Activated CD4-positive, alpha-beta T cell treated with anti-CD3 and anti-CD28 coated beads, Interleukin-2, Interleukin-6, amounts not matched to agents 100 ng/mL and 50 ng/mL, durations not matched to agents 16 hours and 8 hours (primary cell): ENCODE measurements around the gene MCF2L.
"Not testable (repeated sequence)": the region's sequence is repeated elsewhere in the genome, so short reads cannot be mapped to it uniquely, and the experiment has no call there.

Experiments
- DNase-seq: peaks from one replicate; pipeline ENCODE4 v3.0.0-alpha.2; 2020

The MCF2L gene

DNA sequence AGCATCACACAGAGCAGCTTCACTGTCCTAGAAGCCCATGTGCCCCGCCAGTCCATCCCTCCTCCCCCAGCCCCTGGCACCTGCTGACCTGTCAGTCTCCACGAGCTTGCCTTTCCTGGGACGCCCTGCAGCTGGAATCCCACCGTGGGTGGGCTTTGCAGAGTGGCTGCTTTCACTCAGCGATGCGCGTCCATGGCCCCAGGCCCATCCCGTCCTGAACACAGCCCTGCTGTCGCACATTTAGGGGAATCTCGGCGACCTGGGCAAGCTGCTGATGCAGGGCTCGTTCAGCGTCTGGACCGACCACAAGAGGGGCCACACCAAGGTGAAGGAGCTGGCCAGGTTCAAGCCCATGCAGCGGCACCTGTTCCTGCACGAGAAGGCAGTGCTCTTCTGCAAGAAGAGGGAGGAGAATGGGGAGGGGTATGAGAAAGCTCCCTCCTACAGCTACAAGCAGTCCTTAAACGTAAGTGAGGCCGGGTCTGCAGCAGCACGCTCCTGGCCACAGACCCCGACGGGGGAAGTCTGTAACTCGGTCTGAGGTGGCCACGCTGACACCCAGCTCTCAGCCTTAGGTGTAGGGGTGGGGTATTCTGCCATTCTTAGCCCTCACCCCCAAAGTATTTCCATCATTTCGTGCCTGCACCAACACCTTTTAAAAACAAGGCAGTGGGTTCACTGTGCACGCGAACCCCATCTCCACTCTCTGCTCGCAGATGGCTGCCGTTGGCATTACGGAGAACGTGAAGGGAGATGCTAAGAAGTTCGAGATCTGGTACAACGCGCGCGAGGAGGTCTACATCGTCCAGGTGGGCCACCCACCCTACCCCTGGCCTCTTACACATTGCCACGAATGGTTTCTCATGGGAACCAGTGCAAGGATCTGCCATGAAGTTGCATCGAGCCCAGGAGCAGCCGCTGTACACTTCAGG is 118.2 kb downstream of the MCF2L start:
- no peak for DNase-seq

DNA sequence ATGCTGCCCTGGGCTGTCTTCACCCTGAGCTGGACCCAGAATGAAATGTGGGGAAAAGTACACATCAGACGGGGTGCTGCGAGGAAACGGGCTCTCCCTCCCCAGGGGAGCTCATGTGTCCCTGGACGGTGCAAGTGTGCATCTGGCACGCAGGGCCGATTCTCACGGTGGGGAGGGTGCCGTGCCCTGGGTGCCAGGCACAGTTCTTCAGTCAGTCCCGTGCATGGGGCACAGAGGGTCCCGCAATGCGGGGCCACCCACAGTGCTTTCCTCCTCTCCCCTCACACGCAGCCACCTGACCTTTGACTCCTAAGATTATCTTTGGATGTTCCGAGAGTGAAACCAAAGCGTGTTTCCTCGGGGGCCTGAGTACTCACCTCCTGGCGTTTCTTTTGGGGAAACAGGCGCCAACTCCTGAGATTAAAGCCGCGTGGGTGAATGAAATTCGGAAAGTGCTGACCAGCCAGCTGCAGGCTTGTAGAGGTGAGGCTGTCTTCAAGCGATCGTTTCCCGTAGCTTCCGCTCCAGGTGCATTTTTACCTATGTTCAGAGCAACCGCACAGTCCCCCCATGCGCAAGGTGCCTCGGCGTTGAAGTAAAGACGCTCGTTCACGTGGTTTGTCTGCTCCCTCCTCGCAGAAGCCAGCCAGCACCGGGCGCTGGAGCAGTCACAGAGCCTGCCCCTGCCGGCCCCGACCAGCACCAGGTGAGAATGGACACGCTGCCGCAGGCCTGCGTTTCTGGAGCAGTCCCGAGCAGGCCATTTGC is 119.1 kb downstream of the MCF2L start:
- DNase-seq: no peak

DNA sequence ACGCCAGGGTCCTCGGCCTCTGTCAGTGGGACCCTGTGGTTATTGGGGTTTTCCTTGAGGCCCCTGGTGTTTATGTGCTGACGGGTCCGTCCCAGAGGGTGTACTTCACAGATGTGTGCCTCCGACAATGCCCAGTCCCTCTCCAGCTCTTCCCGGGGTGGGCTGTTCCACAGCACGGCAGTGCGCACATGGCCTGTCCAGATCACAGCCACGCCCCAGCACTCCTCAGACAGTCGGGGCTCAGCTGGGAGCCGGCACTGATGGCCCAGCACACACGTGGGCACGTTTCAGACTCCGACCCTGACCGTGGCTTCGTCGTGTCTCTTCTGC is 119.6 kb downstream of the MCF2L start:
- DNase-seq: no peak

DNA sequence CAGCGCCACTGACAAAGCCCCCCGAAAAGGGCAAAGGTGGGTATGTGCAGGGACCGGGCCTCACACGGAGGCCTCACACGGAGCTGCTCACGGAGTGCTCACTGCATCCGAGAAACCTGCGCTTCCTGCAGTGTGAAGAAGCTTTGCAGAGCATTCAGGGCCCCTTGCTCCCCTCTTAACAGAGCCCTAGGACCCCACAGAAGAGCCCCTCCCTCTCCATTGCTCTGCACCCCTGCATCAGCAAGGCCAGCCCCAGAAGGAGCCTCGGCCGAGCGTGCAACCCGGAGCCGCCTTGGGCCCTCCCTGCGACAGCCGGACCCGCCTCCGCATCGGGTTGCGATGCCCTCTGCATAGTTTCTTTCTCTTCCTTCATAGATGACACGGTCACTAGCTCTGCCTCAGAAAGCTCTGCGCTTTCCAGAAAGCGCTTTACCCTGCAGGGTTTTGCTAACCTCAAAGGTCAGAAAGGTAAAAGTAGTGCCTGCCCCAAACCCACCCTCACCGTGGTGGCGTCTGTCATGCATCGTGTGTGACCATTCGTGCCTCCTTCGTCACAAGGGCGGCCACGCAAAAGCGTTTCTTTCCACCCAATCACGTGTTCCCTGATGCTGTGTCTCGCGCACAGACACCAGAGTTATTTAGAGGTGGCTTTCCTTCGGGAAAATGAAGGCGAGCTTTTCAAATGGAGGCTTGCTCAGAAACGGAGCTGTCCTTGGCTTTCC is 120.8 kb downstream of the MCF2L start:
- DNase-seq: no peak

DNA sequence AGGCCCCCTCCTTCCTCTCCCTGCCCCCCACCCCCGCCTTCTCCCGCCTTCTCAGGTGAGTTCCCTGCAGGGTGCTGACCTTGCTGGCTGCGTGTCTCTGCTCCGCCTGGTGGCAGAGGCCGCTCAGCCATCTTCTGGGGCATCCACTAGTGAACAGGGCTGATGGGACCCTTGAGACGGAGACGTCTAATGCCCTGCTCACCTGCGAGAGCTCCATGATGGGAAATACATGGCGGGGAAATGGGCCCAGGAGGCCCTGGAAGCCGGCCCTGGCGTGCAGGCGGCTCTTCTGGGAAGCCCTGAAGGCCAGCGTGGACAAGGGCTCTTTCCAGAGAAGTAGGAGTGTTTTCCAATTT is 121.4 kb downstream of the MCF2L start:
- DNase-seq: no peak

DNA sequence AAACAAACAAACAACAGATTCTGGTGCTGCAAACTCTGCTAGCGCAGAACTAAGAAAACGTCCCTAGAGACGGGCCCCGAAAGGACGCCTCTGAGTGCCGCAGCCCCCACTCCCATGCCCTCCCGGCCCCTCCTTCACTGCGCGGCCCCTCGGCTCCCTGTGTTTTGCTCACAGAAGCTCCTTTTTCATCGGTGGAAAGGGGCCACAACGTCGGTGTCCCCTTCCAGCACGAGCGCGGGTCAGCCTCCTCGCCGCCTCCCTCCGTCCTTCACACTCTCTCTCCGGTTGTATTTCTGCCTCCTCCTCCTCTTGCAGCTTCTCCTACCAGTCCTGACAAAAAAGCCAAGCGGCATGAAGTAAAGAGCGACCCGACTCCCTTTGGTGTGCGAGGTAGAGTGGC is 121.8 kb downstream of the MCF2L start:
- no peak for DNase-seq

DNA sequence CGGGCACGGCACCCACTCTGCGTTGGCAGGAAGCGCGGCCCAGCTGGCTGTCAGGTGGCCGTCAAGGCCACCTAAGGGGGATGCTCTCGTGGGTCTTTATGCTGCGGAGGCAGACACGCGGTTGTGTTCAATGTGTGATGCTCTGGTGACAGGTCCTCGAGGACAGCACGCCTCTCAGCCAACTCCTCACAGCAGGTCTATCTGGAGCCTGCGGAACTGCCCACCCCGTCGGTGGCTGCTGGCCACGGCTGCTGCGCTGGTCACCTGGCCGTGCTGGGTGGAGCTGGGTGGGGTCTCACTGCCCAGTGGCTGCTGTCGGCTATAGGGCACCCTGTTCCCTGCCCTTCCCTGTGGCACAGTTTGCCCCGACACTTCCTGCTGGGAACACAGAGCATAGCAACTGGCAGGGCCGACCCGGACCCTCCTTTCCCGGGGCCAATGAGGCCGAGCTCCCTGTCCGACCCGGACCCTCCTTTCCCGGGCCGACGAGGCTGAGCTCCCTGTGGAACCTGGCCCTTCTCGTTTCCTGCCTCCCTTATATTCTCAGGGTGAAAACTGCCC is 122.3 kb downstream of the MCF2L start:
- no peak for DNase-seq

DNA sequence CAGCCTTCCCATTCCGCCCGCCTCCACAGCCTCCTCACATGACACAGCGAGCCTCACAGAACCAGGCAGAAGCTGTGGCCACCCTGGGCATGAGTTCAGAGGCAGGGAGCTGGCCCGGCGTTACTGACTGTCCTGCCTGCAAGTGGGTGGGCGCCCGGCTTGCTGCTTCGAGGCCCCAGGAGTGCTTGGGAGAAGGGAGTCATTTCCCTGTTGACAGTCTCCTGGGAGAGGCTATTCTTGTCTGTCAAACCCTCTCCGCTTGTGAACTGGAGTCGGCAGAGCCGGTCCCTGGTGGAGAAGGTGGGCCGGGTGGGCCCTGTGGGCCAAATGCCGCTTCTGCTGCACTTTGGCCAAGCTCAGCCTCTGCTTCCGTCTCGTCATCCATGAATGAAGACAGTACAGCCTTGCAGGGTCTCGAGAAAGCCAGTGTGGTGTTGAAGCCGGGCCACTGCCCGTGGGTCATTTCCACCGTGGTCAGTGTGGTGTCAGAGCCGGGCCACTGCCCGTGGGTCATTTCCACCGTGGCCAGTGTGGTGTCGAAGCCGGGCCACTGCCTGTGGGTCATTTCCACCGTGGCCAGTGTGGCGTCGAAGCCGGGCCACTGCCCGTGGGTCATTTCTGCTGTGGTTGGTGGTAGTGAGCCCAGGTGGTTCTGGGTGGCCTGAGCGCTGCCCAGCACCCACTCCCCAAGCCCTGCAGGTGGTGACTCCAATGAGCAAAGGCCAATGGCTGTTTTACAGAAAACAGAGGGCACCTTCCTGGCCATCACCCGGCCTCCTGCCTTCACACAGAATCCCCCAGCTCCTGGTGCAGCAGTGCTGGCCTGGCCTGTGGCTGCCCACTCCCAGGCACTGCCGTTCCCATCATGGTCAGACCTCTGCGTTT is 123.1 kb downstream of the MCF2L start:
- DNase-seq: no peak

DNA sequence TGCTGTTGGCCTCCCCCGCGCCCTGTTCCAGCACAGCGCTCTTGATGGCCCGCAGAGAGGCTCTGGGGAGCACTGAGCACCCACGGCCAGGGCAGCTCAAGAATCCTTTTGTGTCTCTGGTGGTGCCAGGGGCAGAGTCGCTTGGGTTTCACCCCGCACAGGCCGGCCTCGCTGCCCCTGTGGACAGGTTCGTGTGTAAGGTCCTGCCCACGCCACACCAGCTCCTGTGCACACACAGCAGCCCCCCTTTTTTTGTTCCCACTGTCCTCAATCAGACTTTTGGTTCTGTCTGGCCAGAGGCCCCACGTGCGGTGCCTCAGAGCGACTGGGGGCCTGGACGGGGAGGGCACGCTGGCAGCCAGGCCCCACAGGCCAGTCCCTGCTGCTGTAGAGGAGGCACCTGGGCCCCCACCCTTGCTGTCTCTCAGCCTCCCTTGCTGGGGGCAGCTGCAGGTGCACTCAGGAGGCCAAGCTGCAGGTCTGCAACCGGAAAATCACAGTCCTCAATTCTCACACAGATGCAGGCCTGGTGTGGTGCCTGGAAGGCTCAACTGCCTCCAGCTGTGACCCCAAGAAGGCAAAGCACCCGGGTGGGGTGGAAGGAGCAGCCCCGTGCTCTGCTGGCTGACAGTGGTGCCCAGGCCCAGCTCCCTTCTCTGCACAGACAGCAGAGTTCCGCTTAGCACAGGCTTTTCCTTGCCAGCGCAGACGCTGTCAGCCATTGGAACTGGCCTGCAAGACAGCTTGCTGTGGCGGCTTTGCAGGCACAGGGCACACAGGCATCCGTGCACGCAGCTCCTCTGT is 124.0 kb downstream of the MCF2L start:
- no peak for DNase-seq

DNA sequence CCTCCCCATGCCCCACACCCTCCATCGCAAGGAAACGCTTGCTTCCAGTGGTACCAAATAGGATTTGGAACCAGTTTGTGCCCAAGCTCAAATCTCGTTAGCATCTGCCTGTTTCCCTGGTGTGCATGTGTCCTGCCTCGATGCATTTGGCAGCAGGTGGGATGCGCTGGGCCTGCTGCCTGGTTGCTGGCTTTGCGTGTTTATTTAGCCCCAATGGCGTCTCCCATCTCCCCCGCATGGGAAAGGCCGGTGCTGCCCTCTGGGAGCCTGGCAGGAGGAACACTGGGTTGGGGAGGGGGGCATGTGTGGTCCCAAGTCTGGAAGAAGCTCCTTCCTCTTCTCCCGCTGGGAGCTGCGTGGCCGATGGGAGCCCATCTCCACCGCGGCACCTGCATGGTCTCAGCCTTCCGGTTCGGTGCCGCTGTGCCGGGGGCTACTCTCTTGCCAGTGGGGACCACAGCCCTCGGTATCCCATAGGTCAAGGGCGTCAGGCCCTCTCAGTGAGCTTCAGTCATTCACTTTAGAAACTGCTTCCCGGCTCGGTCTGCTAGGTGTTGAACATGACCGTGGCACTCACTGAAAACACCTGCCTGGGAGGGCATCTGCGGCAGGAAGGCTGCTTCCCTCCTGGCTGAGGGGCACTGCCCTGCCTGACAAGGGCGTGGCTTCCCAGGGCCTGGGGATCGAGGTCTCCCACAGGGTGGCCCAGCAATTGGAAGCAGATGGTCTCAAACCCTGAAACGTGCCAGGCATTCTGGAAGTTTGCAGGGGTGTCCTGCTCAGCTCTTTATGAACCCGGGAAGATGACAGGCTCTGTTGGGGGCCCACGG is 124.8 kb downstream of the MCF2L start:
- DNase-seq: no peak

DNA sequence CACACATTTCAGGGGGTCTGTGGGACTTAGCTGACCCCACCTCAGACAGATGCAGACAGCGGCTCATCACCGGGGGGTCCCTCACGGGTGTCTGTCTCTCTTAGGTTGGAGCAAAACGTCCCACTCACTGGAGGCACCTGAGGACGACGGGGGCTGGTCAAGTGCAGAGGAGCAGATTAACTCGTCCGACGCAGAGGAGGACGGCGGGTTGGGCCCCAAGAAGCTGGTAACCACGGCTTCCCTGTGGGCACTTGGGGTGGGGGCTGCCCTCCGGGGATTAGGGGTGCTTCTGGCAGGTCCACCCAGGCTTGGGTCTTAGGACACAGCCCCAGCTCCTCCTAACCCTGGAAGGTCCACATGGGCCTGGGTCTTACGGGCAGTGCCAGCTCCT is 125.4 kb downstream of the MCF2L start:
- no peak for DNase-seq

DNA sequence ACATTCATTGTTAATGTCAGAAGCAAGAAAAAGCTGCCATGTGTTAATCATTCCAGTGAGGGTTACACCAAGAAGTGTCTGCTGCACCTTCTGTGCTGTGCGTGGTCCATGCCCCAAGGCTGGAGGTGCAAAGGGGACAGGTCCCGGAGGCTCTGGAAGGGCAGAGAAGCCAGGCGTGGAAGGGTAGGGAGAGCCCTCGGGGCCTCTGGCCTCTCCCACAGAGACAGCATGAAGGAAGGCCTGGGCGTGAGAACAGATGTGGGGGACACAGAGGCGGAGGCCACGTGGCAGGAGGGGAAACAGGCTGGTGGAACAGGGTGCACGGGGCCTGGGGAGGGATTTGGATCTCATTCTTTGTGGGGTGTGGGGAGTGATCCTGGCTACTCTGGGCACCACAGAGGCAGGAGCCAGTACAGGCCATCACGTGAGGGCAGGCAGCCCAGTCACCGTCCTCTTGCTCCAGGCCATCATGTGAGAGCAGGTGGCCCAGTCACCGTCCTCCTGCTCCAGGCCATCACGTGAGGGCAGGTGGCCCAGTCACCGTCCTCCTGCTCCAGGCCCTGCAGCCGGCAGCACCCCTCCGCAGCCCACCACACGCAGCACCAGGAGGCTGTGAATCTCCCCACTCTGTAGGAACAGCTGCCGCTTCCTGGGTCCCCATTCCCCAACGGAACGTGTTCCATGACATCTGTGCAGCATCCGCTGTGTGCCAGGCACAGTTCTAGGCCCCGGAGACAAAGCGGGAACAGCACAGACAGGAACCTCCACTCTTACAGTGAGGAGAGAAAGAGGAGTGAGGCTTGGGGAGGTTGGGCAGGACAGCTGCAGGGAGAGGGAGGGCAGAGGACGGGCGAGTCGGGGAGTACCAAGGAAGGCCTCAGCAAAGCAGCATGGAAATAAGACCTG is 126.4 kb downstream of the MCF2L start:
- no peak for DNase-seq

DNA sequence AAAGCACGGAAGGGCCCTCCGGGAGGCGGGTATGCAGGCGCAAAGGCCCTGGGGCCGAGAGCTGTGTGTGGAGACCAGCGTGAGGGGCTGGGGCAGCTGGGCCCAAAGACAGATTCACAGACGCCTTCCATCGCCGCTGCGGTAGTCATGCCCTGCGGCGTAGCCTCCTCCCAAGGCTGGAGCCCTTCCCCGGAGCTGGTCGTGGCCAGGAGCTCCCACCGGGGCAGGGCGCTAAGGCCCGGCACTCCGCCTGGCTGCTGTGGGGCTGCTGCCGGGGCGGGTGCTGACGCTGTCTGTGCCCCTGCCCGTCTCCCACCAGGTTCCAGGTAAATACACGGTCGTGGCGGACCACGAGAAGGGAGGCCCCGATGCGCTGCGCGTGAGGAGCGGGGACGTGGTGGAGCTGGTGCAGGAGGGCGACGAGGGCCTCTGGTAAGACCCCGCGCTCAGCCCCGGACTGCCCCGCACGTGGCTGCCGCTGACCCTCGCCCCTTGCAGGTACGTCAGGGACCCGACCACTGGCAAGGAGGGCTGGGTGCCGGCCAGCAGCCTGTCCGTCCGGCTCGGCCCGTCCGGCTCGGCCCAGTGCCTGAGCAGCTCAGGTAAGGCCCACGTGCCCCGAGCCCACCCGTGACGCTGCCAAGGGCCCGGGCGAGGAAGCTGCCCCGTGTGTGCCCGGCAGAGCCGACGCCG is 127.2 kb downstream of the MCF2L start:
- DNase-seq: no peak

DNA sequence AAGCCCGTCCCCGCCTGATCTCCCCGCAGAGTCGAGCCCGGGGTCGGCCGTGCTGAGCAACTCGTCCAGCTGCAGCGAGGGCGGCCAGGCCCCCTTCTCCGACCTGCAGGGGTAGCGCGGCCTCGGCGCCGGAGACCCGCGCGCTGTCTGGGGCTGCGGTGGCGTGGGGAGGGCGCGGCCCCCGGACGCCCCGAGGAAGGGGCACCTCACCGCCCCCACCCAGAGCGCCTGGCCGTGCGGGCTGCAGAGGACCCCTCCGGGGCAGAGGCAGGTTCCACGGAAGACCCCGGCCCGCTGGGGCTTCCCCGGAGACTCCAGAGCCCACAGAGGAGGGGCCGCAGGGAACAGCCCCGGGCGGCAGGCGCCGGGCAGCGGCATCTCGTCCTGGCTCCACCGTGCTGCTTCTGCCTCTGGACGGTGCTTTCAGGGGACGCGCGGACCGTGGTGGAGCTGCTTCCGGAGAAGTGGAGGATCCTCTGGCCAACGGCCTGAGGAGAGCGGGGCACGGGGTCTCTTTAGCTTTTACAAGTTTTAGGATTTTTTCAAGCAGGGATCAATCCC is 127.8 kb downstream of the MCF2L start:
- DNase-seq: no peak

DNA sequence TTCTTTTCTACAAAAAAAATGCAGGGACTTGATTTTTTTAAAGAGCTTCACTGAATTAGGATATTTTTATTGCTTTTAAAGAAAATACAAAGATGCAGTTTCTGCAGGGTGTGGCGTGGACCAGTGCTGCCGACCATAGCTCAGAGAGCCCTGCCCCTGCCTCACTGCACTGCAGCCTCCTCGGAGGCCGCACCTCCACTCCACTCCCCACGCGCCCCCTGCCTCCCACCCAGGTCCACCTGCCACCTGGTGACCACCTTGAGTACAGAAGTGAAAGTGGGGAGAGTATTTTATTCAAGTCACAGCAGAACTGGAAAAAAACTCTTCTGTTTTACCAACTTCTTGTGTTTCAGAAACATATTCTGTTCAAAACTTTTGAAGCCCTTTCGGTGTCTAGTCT is 128.6 kb downstream of the MCF2L start:
- no peak for DNase-seq

DNA sequence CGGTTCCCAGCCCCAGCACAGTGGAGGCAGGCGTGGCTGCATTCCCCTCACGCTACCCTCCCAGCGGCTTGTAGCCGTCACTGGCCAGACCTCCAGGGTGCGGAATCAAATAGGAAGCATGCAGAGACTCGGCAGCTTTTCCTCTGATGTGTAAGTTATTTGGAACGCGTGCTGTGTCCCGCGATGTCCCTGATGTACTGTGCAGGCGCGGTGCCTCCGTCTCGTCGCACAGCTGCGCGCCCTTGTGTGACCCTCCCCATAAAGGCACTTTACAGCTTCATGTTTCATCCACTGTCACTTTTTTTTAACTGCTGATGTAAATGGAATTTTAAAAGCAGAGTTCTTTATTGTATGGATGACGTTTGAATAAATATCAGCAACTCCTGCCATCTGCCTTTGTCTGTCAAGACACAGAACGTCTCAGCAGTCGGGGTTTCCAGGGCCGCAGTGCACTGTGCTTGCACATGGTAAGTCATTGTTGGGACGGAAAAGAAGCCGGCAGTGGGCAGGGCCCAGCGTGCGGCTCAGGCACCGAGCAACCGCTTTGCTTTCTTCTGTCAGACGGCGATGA is 129.2 kb downstream of the MCF2L start:
- DNase-seq: no peak

DNA sequence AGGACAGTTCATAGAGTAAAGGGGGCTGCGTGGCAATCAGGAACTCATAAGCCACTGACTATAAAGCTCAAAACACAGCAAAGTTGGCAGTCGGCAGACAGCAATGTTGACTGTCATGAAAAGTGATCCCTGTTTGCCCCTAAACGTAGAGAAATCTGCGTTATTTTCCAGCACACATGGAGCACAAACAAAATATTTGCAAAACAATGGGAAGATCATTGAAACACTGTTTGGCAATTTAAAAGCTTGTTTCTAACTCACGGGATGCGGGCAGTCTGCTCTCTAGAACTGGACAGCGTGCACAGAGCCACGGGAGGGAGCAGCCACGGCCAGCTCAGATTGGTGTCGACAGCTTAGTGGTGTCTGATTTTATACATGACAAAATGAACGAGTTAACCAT is 130.1 kb downstream of the MCF2L start:
- no peak for DNase-seq

DNA sequence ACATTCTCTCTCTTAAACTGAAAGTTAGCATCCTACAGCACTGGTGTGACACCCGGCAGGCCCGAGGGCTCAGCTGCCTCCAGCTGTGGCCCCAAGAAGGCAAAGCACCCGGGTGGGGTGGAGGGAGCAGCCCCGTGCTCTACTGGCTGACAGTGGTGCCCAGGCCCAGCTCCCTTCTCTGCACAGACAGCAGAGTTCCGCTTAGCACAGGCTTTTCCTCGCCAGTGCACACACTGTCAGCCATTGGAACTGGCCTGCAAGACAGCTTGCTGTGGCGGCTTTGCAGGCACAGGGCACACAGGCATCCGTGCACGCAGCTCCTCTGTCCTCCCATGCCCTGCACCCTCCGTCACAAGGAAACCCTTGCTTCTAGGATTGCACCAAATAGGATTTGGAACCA is 133.3 kb downstream of the MCF2L start:
- not testable (repeated sequence) for DNase-seq
